HG02571 (cell line): ENCODE data around the gene SGK1.
"Not testable (repeated sequence)": the region's sequence is repeated elsewhere in the genome, so short reads cannot be mapped to it uniquely, and the experiment has no call there.

ENCODE experiments used
- ATAC-seq: cut with Tn5 transposase; IDR thresholded peaks from one replicate; pipeline ENCODE4 v1.9.1; 2021; ENCODE audit warnings: mild to moderate bottlenecking, moderate library complexity; ENCODE audit not compliant: unreplicated experiment

The SGK1 gene

DNA sequence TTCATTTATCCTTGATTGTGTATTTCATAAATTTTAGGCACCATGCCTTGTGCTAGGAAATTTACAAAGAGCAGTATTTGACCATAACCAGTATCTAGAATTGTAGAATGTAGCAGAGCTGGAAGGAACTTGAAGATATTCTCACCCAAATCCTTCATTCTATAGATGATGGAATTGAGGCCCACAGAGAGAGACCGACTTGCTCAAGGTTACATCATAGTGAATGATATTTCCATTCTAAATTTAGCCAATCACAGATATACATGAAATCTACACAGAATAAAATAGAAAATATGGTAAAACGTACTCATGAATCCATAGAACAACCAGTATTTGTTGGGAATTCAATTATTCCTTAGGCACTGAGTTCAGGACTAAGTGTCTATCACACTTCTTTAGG, 10.9 kb upstream of the SGK1 start:
- no peak for ATAC-seq

DNA sequence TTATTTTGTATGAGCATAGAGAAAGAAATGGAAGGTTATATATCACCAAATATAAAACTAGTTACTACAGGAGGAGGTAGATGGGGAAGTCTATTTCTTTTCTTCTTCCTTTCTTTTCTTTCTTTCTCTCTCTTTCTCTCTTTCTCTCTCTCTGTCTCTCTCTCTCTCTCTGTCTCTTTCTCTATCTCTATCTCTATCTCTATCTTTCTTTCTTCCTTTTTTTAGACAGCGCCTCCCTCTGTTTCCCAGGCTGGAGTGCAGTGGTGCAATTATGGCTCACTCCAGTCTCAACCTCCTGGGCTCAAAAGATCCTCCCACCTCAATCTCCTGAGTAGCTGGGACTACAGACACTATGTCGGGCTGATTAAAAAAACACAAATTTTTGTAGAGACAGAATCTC, 10.2 kb upstream of the SGK1 start:
- no peak for ATAC-seq

DNA sequence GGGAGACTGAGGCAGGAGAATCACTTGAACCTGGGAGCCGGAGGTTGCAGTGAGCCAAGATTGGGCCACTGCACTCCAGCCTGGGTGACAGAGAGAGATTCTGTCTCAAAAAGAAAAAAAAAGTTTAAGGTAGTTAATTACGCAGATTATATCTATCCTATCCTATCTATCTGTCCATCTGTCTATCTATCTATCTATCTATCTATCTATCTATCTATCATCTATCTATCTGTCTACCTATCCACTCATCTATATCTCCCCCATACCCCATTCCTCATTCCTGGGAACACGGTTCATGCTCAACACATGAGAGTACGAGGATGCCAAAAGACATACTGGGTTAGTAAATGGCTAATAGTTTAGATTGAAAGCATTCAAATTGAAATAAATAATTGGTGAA, 8.3 kb upstream of the SGK1 start:
- not testable (repeated sequence) for ATAC-seq

DNA sequence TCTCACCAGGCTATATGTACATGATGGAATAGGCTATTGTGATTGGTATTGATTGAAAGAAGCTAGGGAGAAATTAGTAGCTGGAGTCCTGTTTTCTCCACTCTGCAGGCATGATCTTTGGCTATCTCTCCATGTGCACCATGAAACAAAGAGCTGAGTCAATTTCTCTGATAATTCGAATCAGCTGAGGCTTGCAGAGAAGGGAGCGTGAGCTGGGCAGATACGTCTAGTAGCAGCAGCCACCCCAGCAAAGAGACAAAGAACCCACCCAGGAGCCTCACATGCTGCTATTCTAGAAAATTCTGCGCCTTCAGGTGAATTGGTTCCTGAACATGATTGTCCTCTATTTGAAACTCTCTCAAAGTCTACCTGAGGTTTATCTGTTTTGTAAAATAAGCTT, 6.9 kb upstream of the SGK1 start:
- ATAC-seq: no peak

DNA sequence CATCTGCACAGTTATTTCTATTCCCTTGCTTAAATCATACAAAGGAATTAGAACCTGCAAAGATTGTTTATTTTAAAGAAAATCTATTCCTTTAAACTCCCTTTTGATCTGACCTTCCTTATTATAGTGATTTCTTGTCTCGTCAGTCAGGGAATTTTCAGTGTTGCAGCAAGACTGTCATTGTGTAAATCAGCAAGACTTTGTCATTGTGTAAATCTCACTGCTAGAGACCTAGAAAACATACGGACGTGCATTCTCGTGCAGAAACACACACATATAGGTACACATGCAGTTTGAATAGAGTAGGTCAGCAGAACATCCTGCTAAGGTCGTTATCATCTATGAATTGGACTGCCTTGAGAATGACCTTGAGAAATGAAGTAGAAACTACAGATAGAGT, 6.2 kb upstream of the SGK1 start:
- no peak for ATAC-seq

DNA sequence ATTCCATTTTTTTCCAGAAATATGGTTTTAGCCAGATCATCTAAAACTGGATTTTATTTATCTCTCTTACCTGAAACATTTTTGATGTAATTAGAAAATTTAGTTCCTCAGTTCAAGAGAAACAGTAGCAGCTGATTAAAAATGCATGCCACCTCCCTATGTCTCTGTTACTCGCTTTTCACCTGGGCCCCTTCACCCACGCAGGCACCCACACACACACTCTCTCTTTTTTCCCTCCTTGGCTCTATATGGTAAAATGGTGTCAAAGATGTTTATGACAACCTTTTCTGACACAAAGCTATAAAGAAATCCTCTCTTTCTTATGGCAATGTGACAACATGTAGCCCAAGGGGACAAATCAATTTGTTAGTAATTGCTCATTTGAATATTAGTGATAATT, 5.8 kb upstream of the SGK1 start:
- ATAC-seq: no peak

DNA sequence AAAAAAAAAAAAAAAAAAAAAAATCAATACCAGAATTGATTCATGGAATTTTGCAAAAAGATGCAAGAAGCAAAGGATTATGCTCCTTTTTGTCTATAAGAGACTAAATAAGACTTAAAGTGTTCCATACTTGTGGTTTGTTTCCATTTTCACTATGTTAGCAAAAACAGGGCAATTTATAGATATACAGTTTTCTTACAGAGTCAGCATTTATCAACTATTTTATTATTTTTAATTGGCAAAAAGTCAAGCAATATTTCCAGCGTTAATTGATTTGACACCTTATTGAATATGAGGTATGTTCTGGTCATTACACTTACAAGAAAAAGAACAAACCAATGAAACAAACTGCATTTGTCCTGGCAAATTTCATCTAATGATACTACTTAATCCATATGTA, 5.4 kb upstream of the SGK1 start:
- no peak for ATAC-seq

DNA sequence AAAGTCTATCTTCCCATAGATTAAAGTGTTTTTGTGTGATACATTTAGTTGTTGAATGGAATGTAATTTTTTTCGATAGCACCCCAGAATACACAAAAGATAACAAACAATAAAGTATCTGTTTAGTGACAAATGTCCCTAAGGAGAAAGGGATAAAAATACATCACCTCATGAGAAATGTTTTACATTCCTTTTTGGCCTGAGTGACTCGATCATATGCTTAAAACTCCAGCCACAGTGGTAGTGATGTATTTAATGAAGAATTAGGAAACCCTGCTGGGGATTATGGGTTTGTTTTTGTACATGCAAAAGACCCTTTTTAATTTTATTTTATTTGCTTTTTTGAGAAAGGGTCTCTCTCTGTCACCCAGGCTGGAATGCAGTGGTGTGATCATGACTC, 4.3 kb upstream of the SGK1 start:
- no peak for ATAC-seq

DNA sequence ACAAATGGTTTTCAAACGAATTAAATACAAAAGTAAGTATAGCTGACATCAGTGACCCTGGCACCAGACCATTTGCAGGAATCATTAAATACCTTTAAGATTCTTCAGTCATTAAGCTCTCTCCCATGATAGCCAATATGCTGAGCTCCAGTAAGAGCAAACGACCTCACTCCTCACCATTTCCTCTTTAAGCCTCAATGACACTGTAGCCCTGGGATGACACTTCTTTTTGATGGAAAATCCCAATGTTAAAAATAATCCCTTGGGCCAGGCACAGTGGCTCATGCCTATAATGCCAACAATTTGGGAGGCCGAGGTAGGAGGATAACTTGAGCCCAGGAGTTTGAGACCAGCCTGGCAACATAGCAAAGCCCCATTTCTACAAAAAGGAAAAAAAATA, 3.3 kb upstream of the SGK1 start:
- ATAC-seq: no peak

DNA sequence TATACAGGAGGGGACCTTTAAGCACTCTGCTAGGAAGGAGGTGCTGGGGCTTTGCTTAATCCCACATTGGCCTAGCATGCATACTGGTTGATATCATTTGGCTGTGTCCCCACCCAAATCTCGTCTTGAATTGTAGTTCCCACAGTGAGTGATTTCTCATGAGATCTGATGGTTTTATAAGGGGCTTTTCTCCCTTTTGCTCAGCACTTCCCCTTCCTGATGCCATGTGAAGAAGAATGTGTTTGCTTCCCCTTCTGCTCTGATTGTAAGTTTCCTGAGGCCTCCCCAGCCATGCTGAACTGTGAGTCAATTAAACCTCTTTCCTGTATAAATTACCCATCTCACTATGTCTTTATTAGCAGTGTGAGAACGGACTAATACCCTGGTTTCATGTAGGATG, 1.8 kb upstream of the SGK1 start:
- ATAC-seq: not testable (repeated sequence)

DNA sequence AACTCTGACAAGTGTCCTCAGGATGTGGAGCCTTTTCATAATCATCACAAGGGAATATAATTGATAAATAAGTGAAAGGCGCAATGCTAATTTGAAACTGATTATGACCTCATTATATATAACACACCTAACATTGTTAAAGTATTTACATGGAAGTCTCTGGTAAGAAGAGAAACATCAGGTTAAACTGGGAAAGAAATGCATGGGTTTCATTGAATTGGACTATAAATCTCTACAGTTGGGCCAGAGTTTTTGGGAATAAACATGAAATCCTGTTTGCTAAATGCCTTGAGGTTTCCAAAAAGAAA, 1.0 kb upstream of the SGK1 start:
- ATAC-seq: no peak

DNA sequence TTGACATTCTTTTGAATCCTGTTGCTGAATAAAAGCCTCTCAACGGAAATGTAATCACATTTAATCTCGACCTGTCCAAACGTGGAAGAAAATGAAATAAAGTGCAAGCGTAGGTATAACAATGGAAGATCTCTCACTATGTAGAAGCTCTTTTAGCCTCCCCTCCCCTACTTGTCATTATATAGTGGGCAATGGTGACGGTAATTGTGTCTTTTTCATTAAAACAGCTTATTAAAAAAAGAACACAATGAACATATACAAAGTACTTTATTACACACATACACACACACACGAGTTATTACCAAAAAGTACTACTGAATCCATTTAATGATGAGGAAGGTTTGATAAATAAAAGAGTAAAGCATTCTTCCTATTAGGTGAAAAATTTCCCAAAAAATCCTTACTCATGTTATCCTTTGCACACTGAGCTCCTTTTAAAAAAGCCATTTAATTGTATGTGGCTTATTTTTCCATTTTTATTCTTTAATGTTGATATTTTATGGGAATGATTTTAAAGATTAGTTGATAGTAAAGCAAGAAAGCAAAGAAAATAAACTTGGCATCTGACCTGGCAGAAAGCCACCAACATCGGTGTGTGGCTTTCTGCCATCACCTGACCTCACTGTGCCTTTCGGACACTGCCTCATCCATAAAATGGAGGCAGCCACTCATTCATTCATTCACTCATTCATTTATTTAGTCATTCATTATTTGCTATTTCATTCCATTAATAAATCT, 493 bp upstream of the SGK1 start:
- no peak for ATAC-seq

DNA sequence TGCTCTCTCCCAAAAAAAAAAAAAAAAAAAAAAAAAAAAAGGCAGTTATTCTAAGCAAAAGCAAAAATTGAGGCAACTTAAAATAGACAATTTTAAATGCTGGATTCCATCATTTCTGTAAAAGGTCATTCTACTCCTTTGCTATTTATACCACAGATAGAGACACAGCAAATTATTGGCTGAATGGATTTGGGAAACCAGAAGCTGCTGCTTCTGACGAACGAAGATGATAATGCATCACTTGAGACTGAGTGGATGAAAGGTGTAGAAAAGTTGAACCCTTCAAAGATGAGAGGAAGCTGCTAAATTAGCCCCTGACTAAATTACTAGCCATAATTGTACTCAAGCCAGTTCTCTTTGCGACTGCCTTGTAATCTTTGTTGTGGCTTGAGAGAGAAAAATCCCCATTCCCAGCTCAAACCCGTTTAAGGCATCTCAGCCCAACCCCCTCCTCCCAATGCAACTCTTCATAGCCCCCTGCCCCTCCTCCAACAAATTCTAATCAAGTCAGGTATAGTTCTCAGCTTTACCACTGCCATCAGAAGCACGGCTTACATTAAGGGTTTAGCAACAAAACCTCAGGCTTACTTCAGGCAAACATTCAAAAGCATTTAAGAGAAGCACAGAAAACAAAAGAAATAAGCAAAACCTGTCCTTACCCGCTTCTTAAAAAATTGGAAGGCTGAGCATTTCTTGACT, 1.0 kb downstream of the SGK1 start:
- no peak for ATAC-seq

DNA sequence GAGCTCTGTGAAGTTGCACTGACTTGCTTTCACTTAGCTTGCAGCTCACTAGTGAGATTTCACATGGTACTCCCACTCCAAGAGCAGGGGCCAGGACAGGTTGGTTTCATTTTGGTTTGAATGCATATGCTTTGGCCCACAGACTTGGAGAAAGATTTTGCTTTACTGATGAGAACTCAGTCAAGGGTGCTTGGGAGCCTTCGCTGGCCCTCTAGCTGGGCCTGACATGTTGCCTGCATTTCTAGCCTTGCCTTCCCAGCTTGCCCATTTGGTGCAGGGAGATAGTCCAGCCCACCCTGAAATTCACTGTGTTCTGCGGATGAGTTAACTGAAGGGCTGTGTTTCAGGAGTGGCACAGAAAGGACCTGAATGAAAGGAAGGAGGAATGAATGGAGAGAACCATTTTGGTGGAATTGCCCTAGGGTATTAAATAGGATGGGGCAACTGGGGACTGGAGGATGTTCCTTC, 1.9 kb downstream of the SGK1 start:
- no peak for ATAC-seq

DNA sequence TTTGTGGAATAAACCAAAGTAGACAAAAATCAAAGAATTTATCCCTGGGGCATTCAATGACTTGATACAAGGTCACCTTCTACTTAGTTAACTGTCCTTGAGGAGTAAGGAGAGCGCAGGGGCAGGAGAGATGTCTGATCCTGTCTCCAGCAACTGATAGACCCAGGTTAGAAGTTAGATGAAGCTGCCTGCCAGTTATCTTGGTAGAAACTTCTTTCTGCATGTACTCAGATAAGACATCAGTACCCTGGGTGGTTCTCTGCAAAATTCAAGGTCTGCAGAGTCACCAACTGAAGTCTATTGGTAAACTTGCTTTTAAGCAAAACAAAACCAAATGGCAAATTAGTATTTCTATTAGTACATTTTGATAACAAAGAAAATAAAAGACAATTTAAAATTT, 2.7 kb downstream of the SGK1 start:
- ATAC-seq: no peak

DNA sequence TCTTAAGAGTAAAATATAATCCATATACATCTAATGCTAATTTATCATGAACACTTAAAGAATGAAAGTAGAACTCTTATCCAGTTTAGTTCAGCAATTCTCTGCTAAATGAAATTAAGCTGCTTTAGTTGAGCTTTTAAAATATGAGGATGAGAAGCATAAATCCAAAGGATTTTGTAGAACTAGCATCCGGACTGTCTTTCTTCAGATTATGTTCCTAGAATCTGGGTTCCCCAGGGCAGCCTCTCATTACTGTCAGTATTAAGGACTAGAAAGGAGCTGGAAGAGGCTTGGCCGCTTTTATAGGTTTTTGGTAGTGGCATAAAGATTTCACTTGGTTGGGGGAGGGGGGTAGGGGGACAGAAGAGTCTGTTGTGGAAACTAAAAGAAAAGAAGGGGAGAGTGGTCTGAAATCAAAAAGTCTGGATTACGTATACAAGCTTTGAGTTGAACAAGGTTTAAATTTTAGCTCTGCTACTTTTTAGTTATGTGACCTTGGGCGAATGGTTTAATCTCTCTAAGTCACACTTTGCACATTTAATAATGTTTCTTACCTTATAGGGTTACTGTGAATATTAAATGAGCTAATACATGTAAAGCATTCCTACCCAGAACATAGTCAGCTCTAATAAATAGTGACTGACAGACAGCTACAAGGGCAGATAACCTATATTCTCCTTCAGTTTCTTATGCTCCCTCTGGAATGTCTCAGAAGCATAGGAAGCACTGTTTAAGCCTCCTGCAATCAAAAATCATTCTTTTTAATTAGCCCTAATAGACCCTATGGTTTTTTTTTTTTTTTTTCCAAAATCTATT, 3.7 kb downstream of the SGK1 start:
- no peak for ATAC-seq

DNA sequence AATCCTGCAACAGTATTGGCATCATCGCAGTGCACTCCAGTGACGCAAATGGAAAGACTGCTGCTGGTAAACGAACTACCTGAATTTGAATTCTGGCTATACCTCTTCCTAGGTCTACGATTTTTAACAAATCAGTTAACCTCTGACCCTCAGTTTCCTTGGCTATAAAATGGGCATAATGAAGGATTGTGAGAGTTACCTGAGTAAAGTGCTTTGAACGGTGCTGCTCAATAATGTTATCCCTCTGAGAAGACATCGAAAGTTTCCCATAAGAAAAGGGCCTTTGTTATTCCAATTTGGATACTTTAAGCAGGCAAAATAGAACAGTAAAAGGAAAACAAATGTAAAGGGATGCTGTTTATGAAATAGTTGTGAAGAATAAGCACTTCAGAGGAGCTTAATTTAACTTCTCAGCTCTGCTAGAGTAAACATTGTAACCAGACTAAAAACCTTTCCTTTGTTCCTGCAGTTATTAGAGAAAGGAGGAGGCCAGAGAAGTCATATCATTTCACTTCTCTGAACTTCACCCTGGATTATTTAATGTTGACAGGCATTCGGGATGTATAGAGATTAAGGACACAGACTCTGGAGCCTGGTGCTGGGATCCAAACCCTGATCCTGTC, 5.8 kb downstream of the SGK1 start:
- no peak for ATAC-seq

DNA sequence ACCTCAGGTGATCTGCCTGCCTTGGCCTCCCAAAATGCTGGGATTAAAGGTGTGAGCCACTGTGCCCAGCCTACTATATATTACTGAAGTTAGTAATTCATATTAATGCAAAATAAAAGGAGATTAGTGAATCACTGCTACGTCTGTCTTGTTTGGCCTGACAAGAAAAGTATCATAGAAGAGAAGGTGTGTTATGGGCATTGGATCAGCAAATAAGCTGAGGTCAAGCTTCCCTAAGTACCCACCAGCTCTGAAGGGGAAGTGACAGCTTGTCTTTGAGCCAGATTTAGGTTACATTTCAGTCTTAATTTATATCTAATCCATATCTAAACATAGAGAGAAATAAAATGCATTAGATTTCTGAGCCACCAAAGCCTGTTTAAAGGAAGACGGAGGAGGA, 7.1 kb downstream of the SGK1 start:
- ATAC-seq: no peak

DNA sequence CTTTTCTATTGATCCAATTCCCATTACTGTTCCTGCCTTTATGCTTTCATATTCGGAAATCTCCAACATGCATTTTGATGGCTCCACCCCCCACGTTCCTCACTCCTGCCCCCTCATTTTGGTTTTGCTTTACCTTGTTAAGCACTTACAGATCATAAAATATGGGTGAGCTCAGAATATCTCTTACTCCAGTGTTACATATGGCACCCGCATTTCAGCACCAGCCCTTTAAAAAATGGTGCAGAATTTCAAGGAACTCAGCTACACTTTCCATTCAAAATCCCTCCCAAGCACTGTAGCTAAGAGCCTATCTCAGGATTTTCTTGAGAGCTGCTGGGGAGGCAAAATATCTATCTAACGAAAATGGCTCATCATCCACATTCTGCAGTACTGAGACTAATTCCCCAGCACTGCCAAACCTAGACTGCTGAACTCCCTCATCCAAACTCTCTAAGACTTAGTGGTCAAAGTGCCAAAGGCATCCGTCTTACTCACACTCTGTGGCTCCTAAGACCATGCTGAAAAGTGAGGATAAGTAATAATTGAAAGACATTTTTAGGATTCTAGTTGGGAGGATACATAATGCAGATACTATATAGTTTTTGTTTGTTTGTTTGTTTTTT, 7.8 kb downstream of the SGK1 start:
- ATAC-seq: no peak

DNA sequence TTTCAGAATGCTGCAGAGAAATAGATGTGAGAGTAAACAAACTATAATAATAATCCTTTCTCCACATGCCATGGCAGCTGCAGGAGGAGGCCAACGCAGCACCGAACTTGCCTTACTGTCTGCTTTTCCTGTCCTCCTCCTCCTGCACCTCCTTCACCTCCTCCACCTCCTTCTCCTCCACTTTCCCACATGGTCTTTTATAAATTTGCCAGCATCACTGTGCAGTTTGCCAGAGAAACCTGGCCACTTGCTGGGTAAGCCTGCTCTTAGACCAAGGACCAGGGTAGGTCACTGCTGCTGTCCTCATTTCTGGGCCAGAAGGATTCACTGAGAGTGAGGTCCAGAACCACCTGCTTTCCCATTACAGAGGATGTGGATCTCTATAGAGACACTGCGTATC, 8.7 kb downstream of the SGK1 start:
- ATAC-seq: no peak

DNA sequence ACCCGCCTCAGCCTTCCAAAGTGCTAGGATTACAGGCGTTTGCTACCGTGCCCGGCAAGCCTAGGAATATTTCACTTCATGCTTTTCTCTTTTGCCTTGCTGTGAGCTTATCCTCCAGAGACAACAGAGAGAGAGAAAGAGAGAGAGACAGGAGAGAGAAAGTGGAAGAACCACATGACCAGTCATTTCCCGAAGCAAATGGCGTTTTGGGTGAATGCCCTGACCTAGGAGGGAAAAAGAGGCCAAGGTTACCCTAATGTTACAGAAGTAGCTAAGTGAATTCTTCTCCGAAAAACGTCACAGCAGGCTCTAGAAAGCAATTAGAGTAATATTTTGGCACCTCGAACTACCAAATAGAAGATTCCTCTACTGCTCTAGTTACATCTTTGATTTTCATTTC, 9.1 kb downstream of the SGK1 start:
- no peak for ATAC-seq
